Mucosa of descending colon (tissue), 3 donors: Measurements from ENCODE around the gene ETS1. TPM values are rescaled to one million over a fixed set of nuclear protein-coding genes. Genes with fewer than 3 reads are reported as not detected.
A peak's percentile ranks its signal among the peaks of the same experiment; 100 is the strongest.

Source experiments
- ATAC-seq: fragments of 200-7000 bp; cut with Tn5 transposase; one replicate; pipeline ENCODE4 v1.9.1; 2020; ENCODE audit warnings: mild to moderate bottlenecking, moderate library complexity
- DNase-seq, 3 donors: peaks; one replicate each; pipeline ENCODE4 v3.0.0-alpha.2; 2020
- H3K36me3 ChIP-seq: fragments of 200-600 bp; one replicate; pipeline ENCODE4 v1.8.0; 2021; ENCODE audit warnings: low read depth, mild to moderate bottlenecking
- H3K4me1 ChIP-seq: fragments of 200-600 bp; one replicate; pipeline ENCODE4 v1.8.0; 2021; ENCODE audit warnings: low read depth, mild to moderate bottlenecking
- H3K4me3 ChIP-seq: fragments of 200-600 bp; one replicate; pipeline ENCODE4 v1.8.0; 2021; ENCODE audit warnings: mild to moderate bottlenecking
- H3K9me3 ChIP-seq: fragments of 200-600 bp; one replicate; pipeline ENCODE4 v1.8.0; 2021; ENCODE audit warnings: mild to moderate bottlenecking
- intact Hi-C, 2 donors: fragments of 100-400 bp; cut with DNase I in 1 of 2; cut with micrococcal nuclease in 1 of 2; formaldehyde crosslinking; loops; one replicate each; pipeline versions ENCODE4 v1.11.0 to v1.11.1; 2022; cut with DNase I, micrococcal nuclease
- total RNA-seq, 3 donors: library from RNA; stranded (reverse); fragmentation: NEBNext Ultra II Directional in 2 of 3; extraction: Animal tissue kit (Norgen Biotek cat#: 25700) in 2 of 3; gene quantifications; one replicate each; pipeline versions ENCODE4 v1.2.1 to v1.2.4, GENCODE V29; 2021 to 2023
- TF ChIP-seq, protein P1 (sequence below): fragments of 200-600 bp; IDR thresholded peaks from one replicate; pipeline ENCODE4 v1.8.0; 2022; ENCODE audit warnings: antibody characterized with exemption, mild to moderate bottlenecking
- donor health status: DM: no; HTN: no; CAD: no; lungs with moderate emphysema.
- donor health status: DM: no; HTN: no; CAD: no.
- donor health status: DM: no; HTN: yes; CAD: no.

ETS1 gene
- total RNA-seq, 3 donors from 2014 or later = 36.5 to 41.2 (median 38.6) TPM

DNA sequence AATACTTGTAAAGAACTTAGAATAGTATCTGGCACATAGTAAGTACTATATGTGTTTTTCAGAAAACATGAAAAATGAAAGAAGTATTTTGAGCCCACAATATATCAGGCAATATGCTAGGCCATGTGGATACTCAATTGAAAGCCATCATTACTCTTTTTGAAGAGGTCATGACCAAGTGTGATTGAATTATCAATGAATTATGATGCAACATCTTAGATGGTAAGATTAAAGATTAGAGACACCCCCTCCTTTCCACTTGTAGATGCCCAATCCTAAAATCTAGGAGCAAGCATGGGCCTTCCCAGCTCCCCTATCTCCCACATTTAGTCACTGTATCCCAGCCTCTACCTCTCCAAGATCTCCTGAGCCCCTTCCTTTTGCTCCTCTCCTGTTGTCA lies 154.4 kb downstream of the ETS1 start:
- Histone ChIP-seq H3K4me3 (no peak overlapping the region), H3K9me3 (no peaks in the 10 kb centered on the region), H3K4me1 (no peaks in the 10 kb centered on the region), H3K36me3 (no peaks in the 10 kb centered on the region)
- intact Hi-C loops = no loop called here
- TF ChIP-seq, protein P1, sequence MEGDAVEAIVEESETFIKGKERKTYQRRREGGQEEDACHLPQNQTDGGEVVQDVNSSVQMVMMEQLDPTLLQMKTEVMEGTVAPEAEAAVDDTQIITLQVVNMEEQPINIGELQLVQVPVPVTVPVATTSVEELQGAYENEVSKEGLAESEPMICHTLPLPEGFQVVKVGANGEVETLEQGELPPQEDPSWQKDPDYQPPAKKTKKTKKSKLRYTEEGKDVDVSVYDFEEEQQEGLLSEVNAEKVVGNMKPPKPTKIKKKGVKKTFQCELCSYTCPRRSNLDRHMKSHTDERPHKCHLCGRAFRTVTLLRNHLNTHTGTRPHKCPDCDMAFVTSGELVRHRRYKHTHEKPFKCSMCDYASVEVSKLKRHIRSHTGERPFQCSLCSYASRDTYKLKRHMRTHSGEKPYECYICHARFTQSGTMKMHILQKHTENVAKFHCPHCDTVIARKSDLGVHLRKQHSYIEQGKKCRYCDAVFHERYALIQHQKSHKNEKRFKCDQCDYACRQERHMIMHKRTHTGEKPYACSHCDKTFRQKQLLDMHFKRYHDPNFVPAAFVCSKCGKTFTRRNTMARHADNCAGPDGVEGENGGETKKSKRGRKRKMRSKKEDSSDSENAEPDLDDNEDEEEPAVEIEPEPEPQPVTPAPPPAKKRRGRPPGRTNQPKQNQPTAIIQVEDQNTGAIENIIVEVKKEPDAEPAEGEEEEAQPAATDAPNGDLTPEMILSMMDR = no peak
- no peak for ATAC-seq
- no peak for DNase-seq

DNA sequence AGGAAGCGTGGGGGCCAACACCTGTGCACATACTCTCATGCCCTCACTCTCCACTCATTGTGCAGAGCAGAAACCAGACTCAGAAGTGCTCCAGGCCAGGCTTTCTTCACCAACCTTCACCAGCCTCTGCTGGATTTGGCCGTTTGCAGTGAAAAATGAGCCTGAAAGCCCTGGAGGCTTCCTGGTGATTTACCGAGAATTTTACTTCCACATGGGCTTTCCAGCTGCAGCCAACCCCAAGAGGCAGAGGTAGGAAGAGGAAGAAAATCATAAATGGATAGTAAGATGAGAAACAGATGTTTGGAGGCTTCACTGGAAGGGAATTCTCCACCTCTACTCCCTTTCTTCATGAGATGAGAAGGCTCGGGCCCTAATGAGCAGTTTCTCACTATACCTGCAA lies 155.4 kb downstream of the ETS1 start:
- H3K4me1 ChIP-seq = no peaks in the 10 kb centered on the region
- ATAC-seq = no peak
- no peak for DNase-seq
- intact Hi-C loops = no loop called here
- no peaks in the 10 kb centered on the region for H3K9me3 ChIP-seq
- TF ChIP-seq, protein P1 = no peak
- H3K4me3 ChIP-seq = no peak overlapping the region
- no peaks in the 10 kb centered on the region for H3K36me3 ChIP-seq

DNA sequence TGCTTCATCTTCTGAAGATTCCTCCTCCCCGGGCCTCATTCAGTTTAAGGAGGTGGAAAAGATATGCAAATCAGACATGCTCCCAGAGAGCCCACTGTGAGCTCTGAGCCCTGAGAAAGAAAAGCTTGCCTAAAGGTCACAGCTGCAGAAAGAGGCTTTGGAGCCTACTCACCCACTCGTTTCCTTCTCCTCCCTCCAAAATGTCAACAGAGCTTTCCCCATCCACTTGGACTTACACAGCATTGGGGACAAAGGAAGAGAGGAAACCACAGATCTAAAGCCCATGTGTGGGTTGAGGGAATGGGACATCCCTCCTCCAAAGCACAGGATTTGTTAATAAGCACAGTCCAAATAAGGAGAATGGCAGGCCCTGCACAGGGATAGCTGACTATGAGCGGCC lies 158.4 kb downstream of the ETS1 start:
- H3K4me1 ChIP-seq = peaks cover 15% of the 10 kb centered on the region
- no peak for ATAC-seq
- TF ChIP-seq, protein P1 = no peak

DNA sequence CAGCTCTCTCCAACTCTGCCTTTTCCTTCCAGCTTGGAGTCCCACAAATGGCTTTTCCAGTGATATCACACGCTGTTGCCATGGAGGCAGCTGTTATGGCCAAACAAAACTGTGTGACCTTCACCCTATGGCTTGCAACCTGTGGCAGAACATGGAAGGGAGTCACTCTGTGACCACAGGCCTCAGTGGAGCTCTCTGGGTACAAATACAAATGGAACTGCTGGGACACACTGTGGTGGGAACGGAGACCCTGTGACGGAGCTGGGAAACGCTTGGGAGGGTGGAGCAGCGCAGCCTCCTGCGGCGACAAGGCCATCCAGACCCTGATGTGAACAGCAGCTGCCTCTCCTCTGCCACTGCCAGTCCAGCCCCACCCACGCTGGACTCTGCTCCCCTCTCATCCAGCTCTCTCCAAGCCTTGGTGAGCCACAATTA lies 162.5 kb downstream of the ETS1 start:
- H3K4me1 ChIP-seq = peaks cover 19% of the 10 kb centered on the region
- H3K4me3 ChIP-seq = no peak overlapping the region
- peak; percentile 96 for ATAC-seq
- intact Hi-C loops = no loop called here
- DNase-seq = peak; percentile 88 to 92 (median 89)
- H3K36me3 ChIP-seq = no peaks in the 10 kb centered on the region
- H3K9me3 ChIP-seq = no peaks in the 10 kb centered on the region
- TF ChIP-seq, protein P1 = no peak

More for the DNA sequence above, 158.4 kb downstream of the ETS1 start:
- Histone ChIP-seq H3K36me3 (no peaks in the 10 kb centered on the region), H3K4me3 (no peak overlapping the region), H3K9me3 (no peaks in the 10 kb centered on the region)
- no peak for DNase-seq
- intact Hi-C loops = no loop called here

DNA sequence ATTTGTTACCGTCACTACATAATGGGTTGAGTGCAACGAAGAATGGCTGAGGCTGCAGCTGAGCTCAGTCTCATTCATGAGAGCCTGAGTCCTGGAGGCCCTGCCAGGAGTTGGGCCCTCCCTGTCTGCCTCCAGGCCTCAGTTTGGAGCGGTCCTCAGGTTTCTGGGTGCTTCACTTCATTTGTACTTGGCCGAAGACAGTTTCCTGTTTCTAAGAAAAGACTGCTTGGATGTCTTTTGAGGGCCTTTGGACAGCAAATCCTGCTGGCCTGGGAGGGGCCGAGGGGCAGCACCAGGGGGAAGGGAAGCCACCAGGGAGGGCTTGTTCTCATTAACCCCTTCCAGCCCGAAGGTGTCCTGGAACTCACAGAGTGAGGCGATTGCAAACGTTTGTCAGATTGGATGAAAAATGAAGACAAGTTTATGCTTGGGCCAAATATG lies 163.1 kb downstream of the ETS1 start:
- peak; percentile 30 to 53 (median 44) for DNase-seq
- intact Hi-C loops = no loop called here
- peaks cover 19% of the 10 kb centered on the region for H3K4me1 ChIP-seq
- TF ChIP-seq, protein P1 = no peak
- H3K9me3 ChIP-seq = no peaks in the 10 kb centered on the region
- peak; percentile 4 for ATAC-seq
- H3K36me3 ChIP-seq = no peaks in the 10 kb centered on the region
- no peak overlapping the region for H3K4me3 ChIP-seq
